Natural killer cell (primary cell): ENCODE results near the gene ZNF214. TPM values are rescaled to one million over a fixed set of nuclear protein-coding genes. Genes with fewer than 3 reads are reported as not detected.
"Not testable (repeated sequence)": the region's sequence is repeated elsewhere in the genome, so short reads cannot be mapped to it uniquely, and the experiment has no call there.

ENCODE experiments used
- ATAC-seq, 3 donors: fragments of 150-1000 bp in 2 of 3; fragments of 200-7000 bp in 1 of 3; cut with Tn5 transposase; 1 replicate in 1 of 3; 2 replicates in 2 of 3; pipeline ENCODE4 v1.10.0; 2021; ENCODE audit warnings: mild to moderate bottlenecking in 2 of 3, moderate library complexity in 2 of 3
- DNase-seq, 2 donors: peaks; one replicate each; pipeline versions ENCODE4 v3.0.0 to v3.0.0-alpha.2; 2013 to 2021; ENCODE audit warnings: mixed read lengths in 1 of 2
- H3K27ac ChIP-seq: one replicate; pipeline ENCODE4 v1.5.1; 2013; ENCODE audit warnings: mild to moderate bottlenecking, low read length
- H3K27me3 ChIP-seq: one replicate; pipeline ENCODE4 v1.6.1; 2013; ENCODE audit warnings: low read length; ENCODE audit not compliant: control insufficient read depth, insufficient read depth
- H3K36me3 ChIP-seq: one replicate; pipeline ENCODE4 v1.6.1; 2013; ENCODE audit warnings: low read length; ENCODE audit not compliant: control insufficient read depth, insufficient read depth
- H3K4me1 ChIP-seq: one replicate; pipeline ENCODE4 v1.6.1; 2013; ENCODE audit warnings: low read length; ENCODE audit not compliant: control insufficient read depth, insufficient read depth
- H3K4me3 ChIP-seq: one replicate; pipeline ENCODE4 v1.5.1; 2013; ENCODE audit warnings: low read length
- H3K9me3 ChIP-seq: one replicate; pipeline ENCODE4 v1.6.1; 2013; ENCODE audit warnings: low read length; ENCODE audit not compliant: control insufficient read depth, insufficient read depth
- H3K27ac Mint-ChIP-seq, 2 donors: one replicate each; pipeline ENCODE4 v1.8.0; 2022; ENCODE audit warnings: mild to moderate bottlenecking in 2 of 2, mixed read lengths in 2 of 2, moderate library complexity in 1 of 2
- H3K27me3 Mint-ChIP-seq, 2 donors: one replicate each; pipeline ENCODE4 v1.8.0; 2022; ENCODE audit warnings: low read depth in 2 of 2, mixed read lengths in 2 of 2
- H3K36me3 Mint-ChIP-seq: one replicate; pipeline ENCODE4 v1.8.0; 2022; ENCODE audit warnings: mixed read lengths
- H3K4me1 Mint-ChIP-seq, 2 donors: one replicate each; pipeline ENCODE4 v1.8.0; 2022; ENCODE audit warnings: mixed read lengths in 2 of 2
- H3K4me3 Mint-ChIP-seq: one replicate; pipeline ENCODE4 v1.8.0; 2022; ENCODE audit warnings: mild to moderate bottlenecking, moderate library complexity, mixed read lengths
- H3K9me3 Mint-ChIP-seq, 2 donors: one replicate each; pipeline ENCODE4 v1.8.0; 2022; ENCODE audit warnings: mixed read lengths in 2 of 2
- WGBS: methylation state at CpG from one replicate; pipeline ENCODE4 v1.1.7; 2013; ENCODE audit warnings: missing lambda C conversion rate; ENCODE audit not compliant: insufficient coverage; 5-methylcytosine and 5-hydroxymethylcytosine counted together
- intact Hi-C: fragments of 100-400 bp; cut with micrococcal nuclease; formaldehyde crosslinking; loops from one replicate; pipeline ENCODE4 v1.14.2; 2022
- total RNA-seq, 4 donors: library from RNA; stranded (reverse); fragments of 120-200 nt in 1 of 4; gene quantifications; one replicate each; pipeline versions ENCODE4 v1.2.3 to v1.2.4, GENCODE V29; 2013 to 2022
- TF ChIP-seq, protein P1 (sequence below): fragments of 200-600 bp; IDR thresholded peaks from one replicate; pipeline ENCODE4 v1.8.0; 2022; ENCODE audit warnings: antibody characterized with exemption

ZNF214 gene
- total RNA-seq, 3 donors from 2014 or later (not counting 1 experiment from before 2014, with no cell fraction given) = not detected

DNA sequence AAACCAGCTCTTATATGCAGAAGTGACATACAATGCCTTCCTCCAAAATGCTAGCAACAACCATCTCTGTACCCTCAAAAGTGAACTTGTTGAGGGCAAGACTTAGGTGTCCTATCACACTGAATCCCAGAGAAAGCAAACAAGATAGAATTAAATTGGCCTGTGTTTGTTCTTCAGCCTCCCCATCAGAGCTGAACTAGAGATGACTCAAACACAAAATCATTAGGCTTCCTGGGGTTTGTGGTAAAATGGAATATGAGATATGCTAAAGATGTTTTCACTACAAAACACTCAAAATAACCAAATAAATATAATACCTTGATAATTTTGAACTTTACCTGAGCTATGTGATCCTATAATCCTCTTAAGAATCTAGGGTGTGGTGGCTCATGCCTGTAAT is 31.6 kb downstream of the ZNF214 start:
- no peaks in the 10 kb centered on the region for H3K4me1 ChIP-seq
- Mint-ChIP-seq H3K36me3 (no peaks in the 10 kb centered on the region), H3K27ac (no peak overlapping the region), H3K4me1 (no peaks in the 10 kb centered on the region), H3K27me3 (no peaks in the 10 kb centered on the region), H3K9me3 (peaks cover 0 to 5% of the 10 kb centered on the region in 2 donors), H3K4me3 (no peak overlapping the region)
- intact Hi-C loops = no loop called here
- no peak for ATAC-seq
- no peaks in the 10 kb centered on the region for H3K36me3 ChIP-seq
- no peaks in the 10 kb centered on the region for H3K9me3 ChIP-seq
- no peak overlapping the region for H3K27ac ChIP-seq
- H3K4me3 ChIP-seq = no peak overlapping the region
- no peaks in the 10 kb centered on the region for H3K27me3 ChIP-seq
- no peak for DNase-seq
- TF ChIP-seq, protein P1, sequence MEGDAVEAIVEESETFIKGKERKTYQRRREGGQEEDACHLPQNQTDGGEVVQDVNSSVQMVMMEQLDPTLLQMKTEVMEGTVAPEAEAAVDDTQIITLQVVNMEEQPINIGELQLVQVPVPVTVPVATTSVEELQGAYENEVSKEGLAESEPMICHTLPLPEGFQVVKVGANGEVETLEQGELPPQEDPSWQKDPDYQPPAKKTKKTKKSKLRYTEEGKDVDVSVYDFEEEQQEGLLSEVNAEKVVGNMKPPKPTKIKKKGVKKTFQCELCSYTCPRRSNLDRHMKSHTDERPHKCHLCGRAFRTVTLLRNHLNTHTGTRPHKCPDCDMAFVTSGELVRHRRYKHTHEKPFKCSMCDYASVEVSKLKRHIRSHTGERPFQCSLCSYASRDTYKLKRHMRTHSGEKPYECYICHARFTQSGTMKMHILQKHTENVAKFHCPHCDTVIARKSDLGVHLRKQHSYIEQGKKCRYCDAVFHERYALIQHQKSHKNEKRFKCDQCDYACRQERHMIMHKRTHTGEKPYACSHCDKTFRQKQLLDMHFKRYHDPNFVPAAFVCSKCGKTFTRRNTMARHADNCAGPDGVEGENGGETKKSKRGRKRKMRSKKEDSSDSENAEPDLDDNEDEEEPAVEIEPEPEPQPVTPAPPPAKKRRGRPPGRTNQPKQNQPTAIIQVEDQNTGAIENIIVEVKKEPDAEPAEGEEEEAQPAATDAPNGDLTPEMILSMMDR = no peak

DNA sequence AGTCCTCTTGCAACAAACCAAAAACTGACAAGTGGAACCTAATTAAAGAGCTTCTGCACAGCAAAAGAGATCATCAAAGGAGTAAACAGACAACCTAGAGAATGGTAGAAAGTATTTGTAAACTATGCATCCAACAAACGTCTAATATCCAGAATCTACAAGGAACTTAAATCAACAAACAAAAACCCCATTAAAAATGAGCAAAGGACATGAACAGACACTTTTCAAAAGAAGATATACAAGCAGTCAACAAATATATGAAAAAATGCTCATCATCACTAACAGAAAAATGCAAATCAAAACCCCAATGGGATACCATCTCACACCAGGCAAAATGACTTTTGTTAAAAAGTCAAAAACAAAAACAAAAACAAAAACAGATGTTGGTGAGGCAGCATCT is 33.7 kb downstream of the ZNF214 start:
- DNase-seq = no peak
- no peak overlapping the region for H3K27ac ChIP-seq
- H3K4me3 Mint-ChIP-seq = no peak overlapping the region

DNA sequence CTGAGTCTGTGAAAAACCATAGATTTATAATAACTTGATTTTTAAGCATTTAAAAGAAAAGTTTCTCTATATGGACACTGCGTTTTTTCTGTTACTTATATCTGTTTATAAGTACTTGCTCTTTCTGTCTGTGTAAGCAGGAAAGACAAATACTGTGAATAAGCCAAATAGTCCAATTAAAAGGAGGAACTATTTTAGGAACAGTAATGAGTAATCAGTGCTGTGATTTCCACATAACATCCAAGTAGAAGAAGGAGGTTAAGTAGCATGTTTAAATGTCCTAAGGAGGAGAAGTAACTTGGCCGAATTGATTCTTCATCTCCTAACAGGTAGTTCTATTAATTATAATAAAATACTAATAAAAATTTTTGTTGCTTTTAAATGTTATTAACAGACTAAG is 40.8 kb downstream of the ZNF214 start:
- WGBS = no CpG with 5 or more reads among the region's 2 CpGs
- Mint-ChIP-seq H3K27ac (no peak overlapping the region), H3K4me3 (no peak overlapping the region), H3K4me1 (no peaks in the 10 kb centered on the region), H3K27me3 (peaks cover 0 to 4% of the 10 kb centered on the region in 2 donors), H3K36me3 (no peaks in the 10 kb centered on the region), H3K9me3 (peaks cover 3% of the 10 kb centered on the region in 2 donors)
- intact Hi-C loops = no loop called here
- no peak for ATAC-seq
- Histone ChIP-seq H3K27me3 (no peaks in the 10 kb centered on the region), H3K27ac (no peak overlapping the region), H3K4me1 (no peaks in the 10 kb centered on the region), H3K36me3 (no peaks in the 10 kb centered on the region), H3K4me3 (no peak overlapping the region), H3K9me3 (no peaks in the 10 kb centered on the region)
- TF ChIP-seq, protein P1 = no peak
- DNase-seq = no peak

More for the DNA sequence above, 33.7 kb downstream of the ZNF214 start:
- Mint-ChIP-seq H3K4me1 (no peaks in the 10 kb centered on the region), H3K27ac (no peak overlapping the region), H3K36me3 (no peaks in the 10 kb centered on the region), H3K27me3 (no peaks in the 10 kb centered on the region), H3K9me3 (peaks cover 0 to 5% of the 10 kb centered on the region in 2 donors)
- no CpG with 5 or more reads among the region's 1 CpG for WGBS
- no peaks in the 10 kb centered on the region for H3K27me3 ChIP-seq
- H3K9me3 ChIP-seq = no peaks in the 10 kb centered on the region
- intact Hi-C loops = no loop called here
- no peak overlapping the region for H3K4me3 ChIP-seq
- no peaks in the 10 kb centered on the region for H3K4me1 ChIP-seq
- TF ChIP-seq, protein P1 = no peak
- no peak for ATAC-seq
- no peaks in the 10 kb centered on the region for H3K36me3 ChIP-seq

DNA sequence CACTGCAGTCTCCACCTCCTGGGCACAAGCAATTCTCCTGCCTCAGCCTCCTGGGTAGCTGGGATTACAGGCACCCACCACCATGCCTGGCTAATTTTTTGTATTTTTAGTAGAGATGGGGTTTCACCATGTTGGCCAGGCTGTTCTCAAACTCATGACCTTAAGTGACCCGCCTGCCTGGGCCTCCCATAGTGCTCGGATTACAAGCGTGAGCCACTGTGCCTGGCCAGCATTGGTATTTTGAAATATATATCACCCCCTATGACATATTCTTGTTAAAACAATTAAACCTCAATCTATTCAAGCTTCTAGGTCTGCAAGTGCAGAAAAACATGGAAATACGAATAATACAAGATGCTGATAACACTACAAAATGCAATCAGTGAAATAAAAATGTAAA is 50.3 kb downstream of the ZNF214 start:
- intact Hi-C loops, H3K9me3 Mint-ChIP-seq, H3K4me3 ChIP-seq, H3K36me3 ChIP-seq, DNase-seq, ATAC-seq, H3K4me1 Mint-ChIP-seq, H3K27ac ChIP-seq, H3K27me3 Mint-ChIP-seq, H3K9me3 ChIP-seq, H3K27me3 ChIP-seq, H3K4me3 Mint-ChIP-seq, H3K27ac Mint-ChIP-seq, H3K4me1 ChIP-seq, H3K36me3 Mint-ChIP-seq: not testable (repeated sequence)
- WGBS = 93% methylated on average over 3 of the region's 4 CpGs
